WERI-Rb-1 (cell line): ENCODE data around the gene FASN.

Experiments
- DNase-seq: peaks from one replicate; pipeline ENCODE4 v3.0.0-alpha.2; 2020
- H3K27ac ChIP-seq: fragments of 250-450 bp; sonication (Bioruptor Pico); 2 replicates; pipeline ENCODE4 v1.5.1; 2020; ENCODE audit warnings: mild to moderate bottlenecking, moderate library complexity
- H3K27me3 ChIP-seq: fragments of 250-450 bp; sonication (Bioruptor Pico); 2 replicates; pipeline ENCODE4 v1.5.1; 2021; ENCODE audit warnings: mild to moderate bottlenecking, low read depth, moderate library complexity; ENCODE audit not compliant: insufficient read depth, severe bottlenecking
- H3K36me3 ChIP-seq: fragments of 250-450 bp; sonication (Bioruptor Pico); 2 replicates; pipeline ENCODE4 v1.5.1; 2020; ENCODE audit warnings: mild to moderate bottlenecking, moderate library complexity
- H3K4me3 ChIP-seq: 2 replicates; pipeline ENCODE4 v1.5.1; 2011; ENCODE audit warnings: low read depth, mild to moderate bottlenecking, control low read depth, low read length
- H3K9me3 ChIP-seq: fragments of 250-450 bp; sonication (Bioruptor Pico); 2 replicates; pipeline ENCODE4 v1.5.1; 2021; ENCODE audit warnings: mild to moderate bottlenecking, moderate library complexity; ENCODE audit not compliant: severe bottlenecking
- TF ChIP-seq, protein P1 (sequence below): IDR thresholded peaks from 2 replicates; pipeline ENCODE4 v1.5.1; 2011; ENCODE audit warnings: low read depth, mild to moderate bottlenecking, control low read depth, inconsistent platforms, low read length

Gene FASN

GRCh38 chr17:82028966-82029365 is 69.1 kb downstream of the FASN start:
- TF ChIP-seq, protein P1, sequence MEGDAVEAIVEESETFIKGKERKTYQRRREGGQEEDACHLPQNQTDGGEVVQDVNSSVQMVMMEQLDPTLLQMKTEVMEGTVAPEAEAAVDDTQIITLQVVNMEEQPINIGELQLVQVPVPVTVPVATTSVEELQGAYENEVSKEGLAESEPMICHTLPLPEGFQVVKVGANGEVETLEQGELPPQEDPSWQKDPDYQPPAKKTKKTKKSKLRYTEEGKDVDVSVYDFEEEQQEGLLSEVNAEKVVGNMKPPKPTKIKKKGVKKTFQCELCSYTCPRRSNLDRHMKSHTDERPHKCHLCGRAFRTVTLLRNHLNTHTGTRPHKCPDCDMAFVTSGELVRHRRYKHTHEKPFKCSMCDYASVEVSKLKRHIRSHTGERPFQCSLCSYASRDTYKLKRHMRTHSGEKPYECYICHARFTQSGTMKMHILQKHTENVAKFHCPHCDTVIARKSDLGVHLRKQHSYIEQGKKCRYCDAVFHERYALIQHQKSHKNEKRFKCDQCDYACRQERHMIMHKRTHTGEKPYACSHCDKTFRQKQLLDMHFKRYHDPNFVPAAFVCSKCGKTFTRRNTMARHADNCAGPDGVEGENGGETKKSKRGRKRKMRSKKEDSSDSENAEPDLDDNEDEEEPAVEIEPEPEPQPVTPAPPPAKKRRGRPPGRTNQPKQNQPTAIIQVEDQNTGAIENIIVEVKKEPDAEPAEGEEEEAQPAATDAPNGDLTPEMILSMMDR, result no peak
- Histone ChIP-seq H3K27ac (no peak overlapping the region), H3K4me3 (no peak overlapping the region), H3K36me3 (peaks cover 37% of the 10 kb centered on the region), H3K27me3 (no peaks in the 10 kb centered on the region), H3K9me3 (no peaks in the 10 kb centered on the region)
- no peak for DNase-seq
